Activated T-helper 1 cell treated with anti-CD3 and anti-CD28 coated beads, Interleukin-2, amount 50 U/mL, for 16 hours (primary cell): Measurements from ENCODE around the gene IFNL3.
"Not testable (repeated sequence)": the region's sequence is repeated elsewhere in the genome, so short reads cannot be mapped to it uniquely, and the experiment has no call there.

Experiments used
- DNase-seq, 2 donors: peaks; one replicate each; pipeline ENCODE4 v3.0.0-alpha.2; 2020; ENCODE audit warnings: low read depth in 1 of 2, low spot score in 1 of 2

IFNL3 gene

GRCh38 chr19:39253374-39254149 is 8.8 kb upstream of the IFNL3 start:
- no peak for DNase-seq

- no peak for DNase-seq
These were observed 7.7 kb upstream of the IFNL3 start for GRCh38 chr19:39252458-39252857.

- DNase-seq, result no peak
These were observed 7.0 kb upstream of the IFNL3 start for GRCh38 chr19:39251846-39252245.

GRCh38 chr19:39251081-39251480 is 6.3 kb upstream of the IFNL3 start:
- DNase-seq, result no peak

GRCh38 chr19:39248806-39249205 is 4.0 kb upstream of the IFNL3 start, which contains the start of gene IFNL4:
IFNL4 (minus strand) TSS chr19:39248856.
- no peak for DNase-seq

- DNase-seq, result no peak
These were observed 3.2 kb upstream of the IFNL3 start for GRCh38 chr19:39247701-39248664.

- no peak for DNase-seq
These were observed 2.3 kb upstream of the IFNL3 start for GRCh38 chr19:39246951-39247669.

- DNase-seq, result not testable (repeated sequence)
These were observed 360 bp upstream of the IFNL3 start for GRCh38 chr19:39245166-39245565.

GRCh38 chr19:39243741-39244140 is 1.1 kb downstream of the IFNL3 start:
- DNase-seq, result not testable (repeated sequence)

- DNase-seq, result no peak
These were observed 4.4 kb downstream of the IFNL3 start for GRCh38 chr19:39240421-39240820.

- DNase-seq, result no peak
These were observed 5.9 kb downstream of the IFNL3 start for GRCh38 chr19:39238944-39239343.

GRCh38 chr19:39238209-39238608 is 6.6 kb downstream of the IFNL3 start:
- no peak for DNase-seq

GRCh38 chr19:39237200-39238184 is 7.3 kb downstream of the IFNL3 start:
- DNase-seq, result peak in 1 of 2 donors; percentile 22

- DNase-seq, result no peak
These were observed 8.3 kb downstream of the IFNL3 start for GRCh38 chr19:39236527-39236926.

GRCh38 chr19:39232708-39233107 is 12.1 kb downstream of the IFNL3 start:
- no peak for DNase-seq

GRCh38 chr19:39230096-39230764 is 14.6 kb downstream of the IFNL3 start:
- DNase-seq, result no peak

GRCh38 chr19:39224910-39225309 is 19.9 kb downstream of the IFNL3 start:
- no peak for DNase-seq

- no peak for DNase-seq
These were observed 21.0 kb downstream of the IFNL3 start for GRCh38 chr19:39223703-39224279.

- not testable (repeated sequence) for DNase-seq
These were observed 25.7 kb downstream of the IFNL3 start for GRCh38 chr19:39219108-39219507.
